ENCODE measurements around the gene PGM2.
"Not testable (repeated sequence)": the region's sequence is repeated elsewhere in the genome, so short reads cannot be mapped to it uniquely, and the experiment has no call there.

PGM2 gene

GRCh38 chr4:37826295-37827029 lies at the start of gene PGM2:
Gene PGM2 (plus strand): TSS chr4:37826686. CDS start chr4:37826733, 47 bp downstream.
- DNase-seq = peak; percentile 93

DNA sequence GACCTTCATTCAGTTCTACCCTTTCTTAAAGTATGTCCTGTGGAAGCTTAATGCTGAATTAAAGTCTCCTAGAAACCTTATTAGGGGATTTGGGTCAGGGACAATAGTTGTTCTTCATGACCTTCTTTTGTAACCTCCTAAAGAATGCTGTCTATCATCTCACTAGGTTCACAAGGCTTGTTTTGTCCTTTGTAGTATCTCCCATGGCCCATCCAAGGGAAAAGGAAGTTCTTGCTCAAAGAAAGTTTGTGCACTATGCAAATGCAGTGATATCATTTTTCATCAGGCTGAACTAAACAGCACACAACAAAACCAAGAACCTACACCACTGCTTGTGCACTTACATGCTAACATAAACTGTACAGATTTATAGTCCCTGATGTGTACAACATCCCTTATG lies 46.6 kb upstream of the PGM2 start:
- no peak for DNase-seq

- DNase-seq = peak; percentile 46
Observed at GRCh38 chr4:37780444-37781130, 45.9 kb upstream of the PGM2 start.

- no peak for DNase-seq
Observed at GRCh38 chr4:37781131-37781455, 45.4 kb upstream of the PGM2 start.

GRCh38 chr4:37786267-37786666 lies 40.2 kb upstream of the PGM2 start:
- not testable (repeated sequence) for DNase-seq

GRCh38 chr4:37787883-37788460 lies 38.5 kb upstream of the PGM2 start:
- not testable (repeated sequence) for DNase-seq

DNA sequence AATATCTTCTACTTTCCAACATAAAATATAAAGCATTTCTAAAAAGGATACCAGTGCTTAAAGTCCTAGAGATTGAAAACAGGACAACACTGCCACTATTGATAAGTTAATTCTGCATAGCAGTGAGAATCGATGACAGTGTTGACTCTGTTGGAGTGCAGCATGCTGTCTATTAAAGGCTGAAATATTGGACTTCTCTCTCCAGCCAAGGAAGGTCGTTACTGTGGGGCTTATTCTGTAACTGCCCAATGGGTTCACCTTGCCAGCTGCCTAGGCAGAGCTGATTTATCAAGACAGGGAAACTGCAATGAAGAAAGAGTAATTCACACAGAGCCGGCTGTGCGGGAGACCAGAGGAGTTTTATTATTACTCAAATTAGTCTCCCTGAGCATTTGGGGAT lies 37.7 kb upstream of the PGM2 start:
- no peak for DNase-seq

DNA sequence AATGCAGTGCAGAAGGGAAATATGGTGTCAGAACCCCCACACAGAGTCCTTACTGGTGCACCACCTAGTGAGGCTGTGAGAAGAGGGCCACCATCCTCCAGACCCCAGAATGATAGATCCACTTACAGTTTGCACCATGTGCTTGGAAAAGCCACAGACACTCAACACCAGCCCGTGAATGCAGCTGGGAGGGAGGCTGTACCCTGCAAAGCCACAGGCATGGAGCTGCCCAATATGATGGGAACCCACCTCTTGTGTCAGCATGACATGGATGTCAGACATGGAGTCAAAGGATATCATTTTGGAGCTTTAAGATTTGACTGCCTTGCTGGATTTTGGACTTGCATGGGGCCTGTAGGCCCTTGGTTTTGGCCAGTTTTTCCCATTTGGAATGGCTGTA lies 34.2 kb upstream of the PGM2 start:
- DNase-seq = no peak

DNA sequence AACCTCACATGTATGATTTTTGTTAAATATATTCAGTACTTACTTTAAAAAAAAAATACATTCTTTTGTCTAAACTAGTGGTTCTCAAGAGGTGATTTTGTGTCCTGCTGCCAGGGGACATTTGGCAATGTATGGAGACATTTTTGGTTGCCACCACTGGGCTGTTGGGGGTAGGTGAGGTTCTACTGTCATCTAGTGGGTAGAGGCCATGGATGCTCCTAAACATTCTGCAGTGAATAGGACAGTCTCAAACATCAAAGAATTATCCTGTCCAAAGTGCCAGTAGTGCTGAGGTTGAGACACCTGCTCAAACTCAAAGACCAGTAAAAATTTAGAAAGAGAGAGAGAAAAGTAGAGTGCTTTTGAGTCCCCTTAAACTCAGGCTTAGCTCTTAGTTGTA lies 32.9 kb upstream of the PGM2 start:
- peak; percentile 38 for DNase-seq

DNA sequence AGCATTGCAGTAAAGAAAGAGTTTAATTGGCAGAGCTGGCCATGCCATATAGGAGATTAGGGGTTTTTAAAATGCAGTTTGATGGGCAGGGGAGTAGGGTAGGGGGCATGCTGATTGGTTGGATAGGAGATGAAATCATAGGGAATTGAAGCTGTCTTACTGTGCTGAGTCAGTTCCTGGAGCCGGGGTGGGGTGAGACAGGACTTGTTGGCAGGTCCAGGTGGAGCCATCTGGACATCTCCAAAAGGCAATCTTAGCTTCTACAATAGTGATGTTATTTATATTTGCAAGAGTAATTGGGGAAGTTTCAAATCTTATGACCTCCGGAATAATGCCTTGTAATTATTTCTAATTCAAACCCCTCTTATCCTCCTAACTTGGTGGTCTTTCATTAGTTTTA lies 32.4 kb upstream of the PGM2 start:
- DNase-seq = no peak

- no peak for DNase-seq
Observed at GRCh38 chr4:37795581-37796195, 30.8 kb upstream of the PGM2 start.

DNA sequence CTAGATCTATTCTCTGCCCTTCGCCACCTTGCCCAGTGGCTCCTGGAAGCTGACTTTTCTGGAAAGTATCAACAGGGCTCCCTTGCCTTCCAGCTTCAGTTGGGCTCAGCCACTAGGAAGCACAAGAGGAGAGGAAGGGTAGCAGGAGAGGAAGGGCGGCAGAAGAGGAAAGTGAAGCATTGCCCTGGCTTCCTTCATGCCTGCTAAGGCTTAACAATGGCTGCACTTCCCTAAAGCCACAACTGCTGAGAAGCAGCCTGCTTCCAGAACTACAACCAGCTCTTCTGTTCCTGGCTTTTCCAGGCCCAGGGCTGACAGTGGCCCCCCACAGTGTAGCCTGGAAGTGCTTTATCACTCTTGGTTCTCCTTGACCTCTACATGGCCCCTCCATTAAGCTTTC lies 29.1 kb upstream of the PGM2 start:
- no peak for DNase-seq

DNA sequence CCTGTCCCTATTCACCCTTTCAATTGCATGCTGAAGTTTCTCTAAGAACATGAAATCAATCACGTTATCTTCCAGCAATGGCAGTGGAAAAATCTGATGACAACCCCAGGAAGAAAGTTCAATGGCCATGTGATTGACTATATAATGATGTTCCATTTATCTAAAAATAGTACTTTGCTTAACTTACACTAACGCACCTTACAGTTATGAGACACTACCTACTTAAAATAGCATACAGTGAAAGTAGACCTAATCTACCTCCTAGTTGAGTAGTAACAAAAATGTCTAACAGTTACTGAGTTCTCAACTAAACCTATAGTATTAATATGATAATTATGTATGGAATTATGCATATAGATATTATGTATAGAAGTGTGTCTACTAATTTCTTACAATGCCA lies 28.6 kb upstream of the PGM2 start:
- DNase-seq = no peak

DNA sequence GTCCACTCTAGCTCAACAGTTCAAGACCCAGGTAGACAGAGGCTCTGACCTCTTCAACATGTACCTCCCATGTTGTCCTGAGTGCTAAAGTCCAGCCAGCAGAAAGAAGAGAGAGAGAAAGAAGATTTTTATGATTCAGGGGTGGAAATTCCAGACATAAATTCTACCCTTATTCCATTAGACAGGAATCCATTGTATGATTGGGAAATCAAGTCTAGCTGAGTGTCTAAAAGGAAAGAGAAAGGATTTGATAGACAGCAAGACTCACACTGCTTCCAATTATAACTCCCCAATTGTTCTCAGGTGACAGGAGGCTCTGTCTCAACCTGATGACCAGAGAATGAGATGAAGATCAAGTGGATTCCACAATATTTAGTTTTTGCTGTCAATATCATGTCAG lies 27.9 kb upstream of the PGM2 start:
- DNase-seq = no peak

GRCh38 chr4:37799941-37800554 lies 26.4 kb upstream of the PGM2 start:
- no peak for DNase-seq

DNA sequence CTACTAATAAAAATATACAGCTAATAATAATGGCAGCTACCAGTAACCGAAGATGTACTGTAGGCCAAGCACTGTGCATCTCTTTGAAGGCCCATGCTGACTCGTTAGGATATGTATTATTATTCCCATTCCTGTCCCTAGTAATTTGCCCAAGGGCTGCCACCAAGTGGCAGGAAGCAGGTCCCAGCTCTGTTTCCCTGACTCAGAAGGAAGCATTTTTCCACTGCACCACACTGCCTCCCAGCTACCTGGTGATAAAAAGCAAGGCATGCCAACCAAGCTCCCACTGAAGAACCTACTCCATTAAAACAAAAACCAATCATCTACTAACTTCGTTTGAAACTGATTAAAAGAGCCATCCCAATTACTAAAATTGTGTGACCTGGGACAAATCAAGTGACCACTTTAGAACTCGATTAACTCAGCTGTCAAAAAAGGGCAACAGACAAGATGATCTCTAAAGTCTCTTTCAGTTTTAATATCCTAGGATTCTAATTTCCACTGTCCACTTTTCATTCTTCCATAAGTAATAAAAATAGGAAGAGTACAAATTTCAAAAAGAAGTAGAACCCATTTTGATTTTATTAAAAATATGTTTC lies 24.3 kb upstream of the PGM2 start:
- DNase-seq = no peak

DNA sequence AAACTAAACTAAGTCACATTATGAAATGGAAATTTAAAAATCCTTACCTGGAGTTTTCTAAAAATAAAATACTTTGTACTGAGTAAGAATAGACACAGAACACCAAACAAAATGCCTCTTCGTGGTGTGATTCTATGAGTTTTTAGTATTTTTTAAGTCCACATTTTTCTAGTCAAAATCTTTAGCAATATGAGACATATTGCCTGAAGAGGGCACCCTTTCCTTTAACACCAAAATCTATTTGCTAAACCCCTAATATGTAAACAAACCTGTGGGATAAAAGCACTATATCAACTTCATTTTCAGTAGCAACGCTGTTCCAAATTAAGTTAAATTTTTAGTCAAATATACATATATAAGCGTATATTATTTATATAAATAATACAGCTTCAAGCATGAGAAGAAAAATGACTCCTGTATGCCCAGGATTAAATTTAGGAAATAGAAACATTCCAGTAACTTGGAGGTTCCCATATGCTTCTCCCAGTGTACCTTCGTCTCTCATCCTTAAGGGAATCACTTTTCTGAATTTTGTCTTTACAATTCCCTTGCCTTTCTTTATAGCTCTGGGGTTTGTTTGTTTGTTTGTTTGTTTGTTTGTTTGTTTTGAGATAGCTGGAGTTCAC lies 23.0 kb upstream of the PGM2 start:
- DNase-seq = peak; percentile 51

DNA sequence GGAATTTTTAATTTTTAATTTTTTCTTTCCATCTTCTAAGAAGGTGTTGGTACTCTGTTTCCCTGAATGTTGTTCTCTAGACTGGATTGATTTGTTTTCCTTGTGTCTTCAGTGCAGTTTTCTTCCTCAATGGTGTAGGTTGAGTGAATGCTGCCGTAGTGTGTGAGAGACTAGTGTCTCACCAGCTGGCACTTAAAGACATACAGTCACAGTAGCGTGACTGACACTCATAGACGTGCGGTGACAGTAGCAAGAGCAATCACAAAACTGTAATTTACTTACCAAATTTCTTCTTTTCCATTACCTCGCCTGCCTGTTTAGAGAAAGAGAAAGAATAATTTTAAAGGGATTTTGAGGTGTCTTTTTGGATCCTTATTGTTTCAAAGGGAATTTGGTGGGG lies 21.4 kb upstream of the PGM2 start:
- DNase-seq = no peak

- no peak for DNase-seq
Observed at GRCh38 chr4:37812713-37813112, 13.8 kb upstream of the PGM2 start.

GRCh38 chr4:37815591-37815990 lies 10.9 kb upstream of the PGM2 start:
- no peak for DNase-seq

- peak; percentile 39 for DNase-seq
Observed at GRCh38 chr4:37816006-37816405, 10.5 kb upstream of the PGM2 start.

DNA sequence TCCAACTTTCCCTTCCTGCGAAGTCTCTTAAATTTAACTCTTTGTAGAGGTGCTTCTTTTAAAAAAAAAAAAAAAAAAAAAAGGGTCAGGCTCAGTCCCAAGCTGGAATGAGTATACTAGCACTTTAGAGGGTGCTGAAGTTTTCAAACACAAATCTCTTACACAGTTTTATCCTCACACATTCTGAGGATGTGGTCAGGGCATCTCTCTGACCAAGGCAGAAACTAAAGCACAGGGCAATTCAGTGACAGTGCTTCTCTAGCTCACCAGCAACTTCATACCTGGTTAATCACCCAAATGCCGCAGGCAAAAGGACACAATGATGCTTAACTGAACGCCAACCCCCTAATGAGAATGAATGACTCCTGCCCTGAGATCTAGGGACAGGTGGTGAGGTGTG lies 9.8 kb upstream of the PGM2 start:
- no peak for DNase-seq

DNA sequence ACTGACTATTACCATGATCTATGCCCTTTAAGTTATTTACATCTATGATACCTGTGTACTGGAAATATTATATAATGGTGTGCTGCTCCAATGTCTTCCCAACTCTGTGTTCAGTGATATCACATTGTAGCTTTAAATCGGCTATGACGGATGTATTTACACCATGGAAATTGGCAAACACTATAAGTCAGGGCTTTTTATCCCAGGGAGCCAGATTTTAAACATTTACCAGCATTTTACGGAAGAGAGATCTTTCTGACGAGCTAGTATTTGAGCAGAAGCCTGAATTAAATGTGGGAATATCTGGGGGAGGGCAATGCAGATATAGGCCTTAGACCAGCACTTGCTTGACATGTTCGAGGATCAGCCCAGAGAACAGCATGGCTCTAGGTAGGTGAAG lies 7.7 kb upstream of the PGM2 start:
- DNase-seq = no peak
